GM23248 (cell line): ENCODE results near the gene DPEP2NB. TPM values are rescaled to one million over a fixed set of nuclear protein-coding genes. Genes with fewer than 3 reads are reported as not detected.

Experiments used
- DNase-seq: peaks from one replicate; pipeline ENCODE4 v3.0.0-alpha.2; 2015
- H2AFZ ChIP-seq: fragments of 200-600 bp; sonication (generic); 2 replicates; pipeline ENCODE4 v1.6.1; 2016; ENCODE audit warnings: antibody characterized with exemption
- H3F3A ChIP-seq: fragments of 200-600 bp; sonication (generic); 2 replicates; pipeline ENCODE4 v1.6.1; 2016; ENCODE audit warnings: mild to moderate bottlenecking, antibody characterized with exemption, mixed run types; ENCODE audit not compliant: insufficient read depth
- H3K27ac ChIP-seq: fragments of 200-600 bp; sonication (generic); 2 replicates; pipeline ENCODE4 v1.5.1; 2016; ENCODE audit warnings: mild to moderate bottlenecking
- H3K27me3 ChIP-seq: fragments of 200-600 bp; sonication (generic); replicated peaks from 2 replicates; pipeline ENCODE4 v1.6.1; 2016; ENCODE audit warnings: mild to moderate bottlenecking; ENCODE audit not compliant: insufficient read depth
- H3K36me3 ChIP-seq: fragments of 200-600 bp; sonication (generic); 2 replicates; pipeline ENCODE4 v1.6.1; 2016; ENCODE audit warnings: low read depth, mild to moderate bottlenecking
- H3K4me1 ChIP-seq: fragments of 200-600 bp; sonication (generic); 2 replicates; pipeline ENCODE4 v1.6.1; 2016; ENCODE audit warnings: mild to moderate bottlenecking; ENCODE audit not compliant: insufficient read depth
- H3K4me2 ChIP-seq: fragments of 200-600 bp; sonication (generic); one replicate; pipeline ENCODE4 v1.6.1; 2016; ENCODE audit warnings: mild to moderate bottlenecking; ENCODE audit not compliant: unreplicated experiment
- H3K4me3 ChIP-seq: fragments of 200-600 bp; sonication (generic); 2 replicates; pipeline ENCODE4 v1.5.1; 2016; ENCODE audit warnings: mild to moderate bottlenecking
- H3K79me2 ChIP-seq: fragments of 200-600 bp; sonication (generic); 2 replicates; pipeline ENCODE4 v1.6.1; 2016; ENCODE audit warnings: mild to moderate bottlenecking; ENCODE audit not compliant: insufficient read depth
- H3K9ac ChIP-seq: fragments of 200-600 bp; sonication (generic); 2 replicates; pipeline ENCODE4 v1.6.1; 2016; ENCODE audit warnings: mild to moderate bottlenecking
- H3K9me2 ChIP-seq: fragments of 200-600 bp; sonication (generic); 2 replicates; pipeline ENCODE4 v1.6.1; 2016; ENCODE audit warnings: mixed run types, mild to moderate bottlenecking, moderate library complexity; ENCODE audit not compliant: insufficient read depth
- H3K9me3 ChIP-seq: fragments of 200-600 bp; sonication (generic); one replicate; pipeline ENCODE4 v1.6.1; 2017; ENCODE audit warnings: low read depth
- H4K20me1 ChIP-seq: fragments of 200-600 bp; sonication (generic); 2 replicates; pipeline ENCODE4 v1.6.0; 2016; ENCODE audit not compliant: insufficient read depth
- EZH2 ChIP-seq: fragments of 200-600 bp; sonication (generic); IDR thresholded peaks from 2 replicates; pipeline ENCODE4 v1.6.1; 2018; ENCODE audit warnings: antibody characterized with exemption, mild to moderate bottlenecking; ENCODE audit not compliant: insufficient read depth, poor library complexity, severe bottlenecking
- EZH2phosphoT487 ChIP-seq: fragments of 200-600 bp; sonication (generic); IDR thresholded peaks from 2 replicates; pipeline ENCODE4 v1.6.1; 2018; ENCODE audit warnings: antibody characterized with exemption, moderate library complexity, mild to moderate bottlenecking, low read depth; ENCODE audit not compliant: insufficient read depth
- WGBS, 2 experiments: methylation state at CpG; one replicate each; pipeline ENCODE4 v1.1.6; 2015 to 2017; ENCODE audit warnings: low lambda C conversion rate in 2 of 2, low coverage in 1 of 2; ENCODE audit errors: missing lambda C conversion rate in 2 of 2; 5-methylcytosine and 5-hydroxymethylcytosine counted together
- in situ Hi-C: fragments of 300-500 bp; cut with MboI; formaldehyde crosslinking; loops from 2 replicates; pipeline ENCODE4 v1.15.0; 2020
- polyA plus RNA-seq: library from polyadenylated mRNA; unstranded; fragments of >200 nt; fragmentation: Nextera tagmentation; extraction: Ambion mirVana; gene quantifications from 2 replicates; pipeline ENCODE4 v1.2.1, GENCODE V29; 2016
- total RNA-seq: library from RNA; depleted of rRNA; stranded (reverse); fragments of >200 nt; shearing (Covaris generic); gene quantifications from 2 replicates; pipeline ENCODE4 v1.2.3, GENCODE V29; 2014

Gene DPEP2NB
- total and polyA plus RNA-seq, 2 experiments from 2014 or later = not detected

- in situ Hi-C loops = no loop called here
- WGBS, 2 experiments = 94 to 95% methylated on average over 9 of the region's 9 CpGs
These were observed 44.6 kb downstream of the DPEP2NB start for GRCh38 chr16:67971111-67971510.

GRCh38 chr16:67969254-67970039, 46.3 kb downstream of the DPEP2NB start:
- peak; percentile 45 for DNase-seq
- H3K4me3 ChIP-seq = peak overlapping the region; percentile 94
- no peaks in the 10 kb centered on the region for H3K9me2 ChIP-seq
- no peaks in the 10 kb centered on the region for H3K36me3 ChIP-seq
- no peaks in the 10 kb centered on the region for H3K27me3 ChIP-seq
- TF ChIP-seq EZH2phosphoT487 (no peak), EZH2 (no peak)
- in situ Hi-C loops = no loop called here
- H3F3A ChIP-seq = peaks cover 4% of the 10 kb centered on the region; the same call in 1 of the 2 replicates
- no peak overlapping the region for H3K27ac ChIP-seq
- H3K4me2 ChIP-seq = peak overlapping the region; percentile 99
- H3K4me1 ChIP-seq = peaks cover 18% of the 10 kb centered on the region
- peaks cover 36% of the 10 kb centered on the region for H3K79me2 ChIP-seq
- peak overlapping the region; percentile 86 for H2AFZ ChIP-seq
- no peaks in the 10 kb centered on the region for H3K9me3 ChIP-seq
- 50 to 58% methylated on average over 23 to 40 of the region's 40 CpGs for WGBS, 2 experiments
- peak overlapping the region; percentile 98 for H3K9ac ChIP-seq
- 0 out of 2 replicates have a peak, but pooled peaks cover 3% of the 10 kb centered on the region for H4K20me1 ChIP-seq

More at GRCh38 chr16:67971111-67971510, 44.6 kb downstream of the DPEP2NB start:
- Histone ChIP-seq H3K4me1 (peaks cover 10% of the 10 kb centered on the region; the same call in 1 of the 2 replicates), H3K36me3 (no peaks in the 10 kb centered on the region), H3K79me2 (peaks cover 20% of the 10 kb centered on the region), H3K9ac (no peak overlapping the region), H3K9me2 (no peaks in the 10 kb centered on the region), H2AFZ (no peak overlapping the region), H3K27me3 (no peaks in the 10 kb centered on the region), H3K27ac (no peak overlapping the region), H4K20me1 (no peaks in the 10 kb centered on the region), H3K9me3 (no peaks in the 10 kb centered on the region), H3K4me3 (no peak overlapping the region), H3K4me2 (no peak overlapping the region), H3F3A (no peaks in the 10 kb centered on the region)
- no peak for TF ChIP-seq EZH2phosphoT487
- no peak for DNase-seq

- Histone ChIP-seq H3K9ac (peak within 1 kb of the TSS; percentile 98), H3K27me3 (no peaks in the 10 kb centered on the region), H3K4me2 (peak within 1 kb of the TSS; percentile 99), H3K4me1 (peaks cover 18% of the 10 kb centered on the region), H3K9me2 (no peaks in the 10 kb centered on the region), H3K79me2 (peaks cover 44% of the 10 kb centered on the region), H4K20me1 (0 out of 2 replicates have a peak, but pooled peaks cover 3% of the 10 kb centered on the region), H3K36me3 (no peaks in the 10 kb centered on the region), H3K27ac (peak within 1 kb of the TSS; percentile 80), H3K9me3 (no peaks in the 10 kb centered on the region), H3F3A (peaks cover 4% of the 10 kb centered on the region; the same call in 1 of the 2 replicates), H2AFZ (peak within 1 kb of the TSS; percentile 86), H3K4me3 (peak within 1 kb of the TSS; percentile 94)
- TF ChIP-seq EZH2phosphoT487 = no peak
- TF ChIP-seq EZH2 = no peak
- peak; percentile 88 for DNase-seq
- 1% methylated on average over 21 to 34 of the region's 78 CpGs for WGBS, 2 experiments
- in situ Hi-C loops = no loop called here
These were observed 47.1 kb downstream of the DPEP2NB start, which contains the start of gene SLC12A4 for GRCh38 chr16:67968400-67969253. SLC12A4 (minus strand) TSS chr16:67968637; CDS start chr16:67968553, 84 bp downstream.

- peak overlapping the region; percentile 94 for H3K4me3 ChIP-seq
- H3K36me3 ChIP-seq = 0 out of 2 replicates have a peak, but pooled peaks cover 2% of the 10 kb centered on the region
- H3K79me2 ChIP-seq = peaks cover 51% of the 10 kb centered on the region
- H4K20me1 ChIP-seq = 0 out of 2 replicates have a peak, but pooled peaks cover 3% of the 10 kb centered on the region
- no peaks in the 10 kb centered on the region for H3K9me2 ChIP-seq
- peak; percentile 79 for DNase-seq
- 0 to 1% methylated on average over 32 to 39 of the region's 45 CpGs for WGBS, 2 experiments
- in situ Hi-C loops = no loop called here
- peak overlapping the region; percentile 99 for H3K4me2 ChIP-seq
- no peaks in the 10 kb centered on the region for H3K9me3 ChIP-seq
- H3F3A ChIP-seq = peaks cover 4% of the 10 kb centered on the region; the same call in 1 of the 2 replicates
- no peaks in the 10 kb centered on the region for H3K27me3 ChIP-seq
- H3K27ac ChIP-seq = peak overlapping the region; percentile 80
- H2AFZ ChIP-seq = 0 out of 2 replicates have a peak overlapping the region, but pooled peaks have one; percentile 86
- peaks cover 18% of the 10 kb centered on the region for H3K4me1 ChIP-seq
- peak overlapping the region; percentile 98 for H3K9ac ChIP-seq
- no peak for TF ChIP-seq EZH2phosphoT487
- TF ChIP-seq EZH2 = no peak
These were observed 47.7 kb downstream of the DPEP2NB start for GRCh38 chr16:67967958-67968399.
